Measurements from ENCODE around the gene HUNK. TPM values are rescaled to one million over a fixed set of nuclear protein-coding genes. Genes with fewer than 3 reads are reported as not detected.
"Not testable (repeated sequence)": the region's sequence is repeated elsewhere in the genome, so short reads cannot be mapped to it uniquely, and the experiment has no call there.

The HUNK gene
- total and polyA plus RNA-seq, 7 donors = 0.71 to 2.6 (median 1.5) TPM

DNA sequence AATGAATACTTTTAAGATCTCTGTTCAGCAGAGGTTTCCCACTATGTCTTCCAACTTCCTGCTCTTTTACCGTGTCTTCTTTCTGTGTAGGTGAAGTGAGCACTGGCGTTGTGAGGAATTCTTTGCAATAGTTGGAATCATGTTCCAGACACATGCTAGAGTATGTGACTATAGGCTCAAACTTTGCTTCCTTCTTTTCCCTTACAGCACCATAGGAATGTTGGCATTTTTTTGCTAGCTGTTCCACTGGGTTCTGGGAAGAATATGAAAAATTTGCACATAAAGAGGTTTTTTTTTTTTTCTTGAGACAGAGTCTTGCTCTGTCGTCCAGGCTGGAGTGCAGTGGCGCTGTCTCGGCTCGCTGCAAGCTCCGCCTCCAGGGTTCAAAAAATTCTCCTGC lies 15.7 kb upstream of the HUNK start:
- H3K9me3 ChIP-seq = no peaks in the 10 kb centered on the region
- H3K4me3 ChIP-seq = no peak overlapping the region
- intact Hi-C loops (cut with DNase I) = no loop called here
- WGBS, 2 donors = 77 to 84% methylated on average over 7 of the region's 7 CpGs
- no peak for TF ChIP-seq POLR2AphosphoS5 (IDR thresholded peaks at IDR 0.05)
- TF ChIP-seq POLR2A (IDR thresholded peaks at IDR 0.05) = no peak
- no peak for TF ChIP-seq EP300 (IDR thresholded peaks at IDR 0.05)
- TF ChIP-seq, protein P1, sequence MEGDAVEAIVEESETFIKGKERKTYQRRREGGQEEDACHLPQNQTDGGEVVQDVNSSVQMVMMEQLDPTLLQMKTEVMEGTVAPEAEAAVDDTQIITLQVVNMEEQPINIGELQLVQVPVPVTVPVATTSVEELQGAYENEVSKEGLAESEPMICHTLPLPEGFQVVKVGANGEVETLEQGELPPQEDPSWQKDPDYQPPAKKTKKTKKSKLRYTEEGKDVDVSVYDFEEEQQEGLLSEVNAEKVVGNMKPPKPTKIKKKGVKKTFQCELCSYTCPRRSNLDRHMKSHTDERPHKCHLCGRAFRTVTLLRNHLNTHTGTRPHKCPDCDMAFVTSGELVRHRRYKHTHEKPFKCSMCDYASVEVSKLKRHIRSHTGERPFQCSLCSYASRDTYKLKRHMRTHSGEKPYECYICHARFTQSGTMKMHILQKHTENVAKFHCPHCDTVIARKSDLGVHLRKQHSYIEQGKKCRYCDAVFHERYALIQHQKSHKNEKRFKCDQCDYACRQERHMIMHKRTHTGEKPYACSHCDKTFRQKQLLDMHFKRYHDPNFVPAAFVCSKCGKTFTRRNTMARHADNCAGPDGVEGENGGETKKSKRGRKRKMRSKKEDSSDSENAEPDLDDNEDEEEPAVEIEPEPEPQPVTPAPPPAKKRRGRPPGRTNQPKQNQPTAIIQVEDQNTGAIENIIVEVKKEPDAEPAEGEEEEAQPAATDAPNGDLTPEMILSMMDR (IDR thresholded peaks at IDR 0.05) = no peak
- no peaks in the 10 kb centered on the region for H3K36me3 ChIP-seq
- H3K27ac ChIP-seq = no peak overlapping the region
- no peaks in the 10 kb centered on the region for H3K27me3 ChIP-seq
- H3K4me1 ChIP-seq = no peaks in the 10 kb centered on the region
- no peak for DNase-seq

- DNase-seq; H3K27ac ChIP-seq; H3K4me3 ChIP-seq; H3K27me3 ChIP-seq; H3K9me3 ChIP-seq; H3K36me3 ChIP-seq; intact Hi-C loops (cut with DNase I); H3K4me1 ChIP-seq: not testable (repeated sequence)
- 82% methylated on average over 7 of the region's 7 CpGs for WGBS, 2 donors
Observed at GRCh38 chr21:31857631-31858030, 15.2 kb upstream of the HUNK start.

DNA sequence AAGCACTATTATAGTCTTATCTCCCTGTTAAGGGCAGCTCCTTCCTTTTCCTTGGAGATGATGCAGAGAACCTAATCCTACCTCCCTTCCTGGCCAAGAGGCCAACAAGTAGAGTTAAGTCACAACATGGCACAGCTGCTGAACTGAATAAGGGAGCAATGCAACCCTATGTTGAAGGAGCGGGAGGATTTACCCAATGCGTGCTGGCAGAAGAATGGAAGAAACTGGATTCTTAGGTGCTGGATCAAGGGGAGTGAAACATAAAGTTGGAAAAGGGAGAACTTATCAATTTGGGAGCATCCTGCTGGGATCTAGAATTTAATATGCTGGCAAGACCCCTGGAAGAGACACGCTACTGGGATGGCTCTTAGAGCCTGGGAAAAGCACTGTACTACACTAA lies 12.0 kb upstream of the HUNK start:
- no peak for DNase-seq
- Histone ChIP-seq H3K4me3 (no peak overlapping the region), H3K27ac (no peak overlapping the region), H3K36me3 (no peaks in the 10 kb centered on the region), H3K4me1 (peaks cover 0 to 3% (median under 1%) of the 10 kb centered on the region in 4 donors), H3K27me3 (no peaks in the 10 kb centered on the region), H3K9me3 (no peaks in the 10 kb centered on the region)
- TF ChIP-seq POLR2AphosphoS5 (IDR thresholded peaks at IDR 0.05) = no peak
- intact Hi-C loops (cut with DNase I) = loop anchor here (10.0 kb wide), 1 partner anchor 714 kb away; no protein-coding TSS in a partner anchor
- 96 to 98% methylated on average over 3 of the region's 3 CpGs for WGBS, 2 donors

DNA sequence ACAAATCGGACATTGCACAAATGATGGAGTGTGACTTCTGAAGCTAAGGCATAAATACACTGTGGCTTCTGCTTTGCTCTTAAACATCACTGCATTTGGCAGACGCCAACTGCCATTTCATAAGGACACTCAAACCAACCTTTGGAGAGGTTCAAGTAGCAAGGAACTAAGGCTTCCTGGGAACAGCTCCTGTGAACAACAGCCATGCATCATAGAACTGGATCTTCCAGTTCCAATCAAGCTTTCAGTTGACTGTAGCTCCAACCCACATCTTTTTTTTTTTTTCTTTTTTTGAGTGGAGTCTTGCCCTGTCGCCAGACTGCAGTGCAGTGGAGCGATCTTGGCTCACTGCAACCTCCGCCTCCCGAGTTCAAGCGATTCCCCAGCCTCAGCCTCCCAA lies 10.7 kb upstream of the HUNK start:
- Histone ChIP-seq H3K36me3 (no peaks in the 10 kb centered on the region), H3K4me3 (no peak overlapping the region), H3K27ac (no peak overlapping the region), H3K27me3 (no peaks in the 10 kb centered on the region), H3K4me1 (peaks cover 0 to 11% (median 3%) of the 10 kb centered on the region in 4 donors), H3K9me3 (no peaks in the 10 kb centered on the region)
- TF ChIP-seq POLR2A (IDR thresholded peaks at IDR 0.05) (no peak), POLR2AphosphoS5 (IDR thresholded peaks at IDR 0.05) (no peak), EP300 (IDR thresholded peaks at IDR 0.05) (no peak)
- TF ChIP-seq, protein P1 (IDR thresholded peaks at IDR 0.05) = no peak
- DNase-seq = no peak
- WGBS, 2 donors = 82 to 92% methylated on average over 7 of the region's 7 CpGs
- intact Hi-C loops (cut with DNase I) = loop anchor here (10.0 kb wide), 1 partner anchor 713 kb away; no protein-coding TSS in a partner anchor

- WGBS, 2 donors = 89% methylated on average over 11 of the region's 11 CpGs
- no peaks in the 10 kb centered on the region for H3K36me3 ChIP-seq
- H3K9me3 ChIP-seq = no peaks in the 10 kb centered on the region
- no peaks in the 10 kb centered on the region for H3K27me3 ChIP-seq
- intact Hi-C loops (cut with DNase I) = loop anchor here (10.0 kb wide), 1 partner anchor 709 kb away; no protein-coding TSS in a partner anchor
- no peak overlapping the region for H3K4me3 ChIP-seq
- no peak overlapping the region for H3K27ac ChIP-seq
- TF ChIP-seq POLR2A (IDR thresholded peaks at IDR 0.05) (no peak), POLR2AphosphoS5 (IDR thresholded peaks at IDR 0.05) (no peak), EP300 (IDR thresholded peaks at IDR 0.05) (no peak)
- TF ChIP-seq, protein P1 (IDR thresholded peaks at IDR 0.05) = no peak
- H3K4me1 ChIP-seq = peaks cover 0 to 11% (median 3%) of the 10 kb centered on the region in 4 donors
- no peak for DNase-seq
Observed at GRCh38 chr21:31865429-31865970, 7.3 kb upstream of the HUNK start.

- 6 to 16% methylated on average over 15 of the region's 15 CpGs for WGBS, 2 donors
Observed at GRCh38 chr21:31866077-31866511, 6.7 kb upstream of the HUNK start.

More at GRCh38 chr21:31866077-31866511, 6.7 kb upstream of the HUNK start:
- Histone ChIP-seq H3K27ac (no peak overlapping the region), H3K9me3 (no peaks in the 10 kb centered on the region), H3K27me3 (no peaks in the 10 kb centered on the region), H3K4me3 (no peak overlapping the region), H3K36me3 (no peaks in the 10 kb centered on the region), H3K4me1 (peaks cover 0 to 11% (median 3%) of the 10 kb centered on the region in 4 donors)
- peak; percentile 89 for DNase-seq
- intact Hi-C loops (cut with DNase I) = loop anchor here (1.0 to 10.0 kb wide), 2 partner anchors 392 to 709 kb away; no protein-coding TSS in a partner anchor
- TF ChIP-seq EP300 (IDR thresholded peaks at IDR 0.05) (no peak), POLR2A (IDR thresholded peaks at IDR 0.05) (no peak), POLR2AphosphoS5 (IDR thresholded peaks at IDR 0.05) (no peak)
- TF ChIP-seq, protein P1 (IDR thresholded peaks at IDR 0.05) = peak; percentile 38 to 92 (median 78)

Measured in sigmoid colon (tissue), 7 donors.